K562 (cell line): ENCODE results near the gene CIART. TPM values are rescaled to one million over a fixed set of nuclear protein-coding genes. Genes with fewer than 3 reads are reported as not detected.

Experiments used
- ATAC-seq: fragments of 200-7000 bp; cut with Tn5 transposase; 3 replicates; pipeline ENCODE4 v1.9.1; 2020; ENCODE audit warnings: moderate library complexity
- BruUV-seq: library from RNA; stranded (reverse); fragments of 400-500 nt; replicated peaks from 2 replicates; lab custom pipeline; 2021; lab: Mats Ljungman, UMichigan
- CTCF ChIA-PET: fragments of 300-600 bp; formaldehyde crosslinking; extraction: SDS; loops from one replicate; lab custom pipeline; 2021; ENCODE audit warnings: low intra/inter-chr PET ratio; lab: Yijun Ruan, JAX
- POLR2A ChIA-PET: fragments of 300-600, 350-650 bp; sonication (Branson Sonifier 250); formaldehyde crosslinking; extraction: SDS; loops from one replicate; lab custom pipeline; 2021; ENCODE audit warnings: antibody characterized with exemption, inconsistent platforms; lab: Yijun Ruan, JAX
- DNase-seq, 4 experiments: peaks; one replicate each; pipeline versions ENCODE4 v3.0.0 to v3.0.0-alpha.2; 2011 to 2018; ENCODE audit warnings: low spot score in 3 of 4, mixed read lengths in 3 of 4; ENCODE audit errors: extremely low read depth in 1 of 4
- FAIRE-seq: peaks from 2 replicates; lab custom pipeline; 2011; peaks lifted over from hg19 to GRCh38; lab: Jason Lieb, UNC
- H2AFZ ChIP-seq: 2 replicates; pipeline ENCODE4 v1.6.0; 2011; ENCODE audit warnings: low read depth, low read length, control low read depth, inconsistent platforms
- H3K27ac ChIP-seq: fragments of 200-600 bp; 3 replicates; pipeline ENCODE4 v1.8.0; 2011; ENCODE audit warnings: low read depth, mild to moderate bottlenecking, control low read depth, inconsistent platforms, low read length, moderate library complexity, mixed read lengths; ENCODE audit errors: extremely low read depth
- H3K27me3 ChIP-seq, 2 experiments: fragments of 300-600 bp in 1 of 2; 2 replicates in 1 of 2; 3 replicates in 1 of 2; pipeline versions ENCODE4 v1.6.0 to v1.8.0; 2011; ENCODE audit warnings: inconsistent platforms in 2 of 2, low read length in 2 of 2, mild to moderate bottlenecking in 1 of 2, mixed read lengths in 1 of 2, moderate library complexity in 1 of 2; ENCODE audit not compliant: control insufficient read depth in 2 of 2, insufficient read depth in 2 of 2
- H3K36me3 ChIP-seq: fragments of 300-600 bp; 3 replicates; pipeline ENCODE4 v1.8.0; 2011; ENCODE audit warnings: mild to moderate bottlenecking, low read length, inconsistent platforms; ENCODE audit not compliant: control insufficient read depth, insufficient read depth
- H3K4me1 ChIP-seq, 2 experiments: fragments of 200-600 bp in 1 of 2; replicated peaks in 1 of 2; 2 replicates in 1 of 2; 3 replicates in 1 of 2; pipeline versions ENCODE4 v1.5.1 to v1.8.0; 2011; ENCODE audit warnings: inconsistent platforms in 2 of 2, low read length in 2 of 2, mild to moderate bottlenecking in 1 of 2, mixed read lengths in 1 of 2, moderate library complexity in 1 of 2; ENCODE audit not compliant: control insufficient read depth in 2 of 2, insufficient read depth in 2 of 2
- H3K4me2 ChIP-seq: 2 replicates; pipeline ENCODE4 v1.6.1; 2011; ENCODE audit warnings: low read length, control low read depth, inconsistent platforms, mixed read lengths; ENCODE audit not compliant: insufficient read depth
- H3K4me3 ChIP-seq: fragments of 200-600 bp; sonication (generic), shearing (Covaris generic); 2 replicates; pipeline ENCODE4 v1.5.1; 2016; ENCODE audit warnings: control low read depth, inconsistent platforms
- H3K79me2 ChIP-seq: fragments of 200-600 bp; 3 replicates; pipeline ENCODE4 v1.8.0; 2011; ENCODE audit warnings: low read length, inconsistent platforms; ENCODE audit not compliant: control insufficient read depth, insufficient read depth
- H3K9ac ChIP-seq, 2 experiments: 2 replicates each; pipeline versions ENCODE4 v1.6.0 to v1.6.1; 2011; ENCODE audit warnings: low read depth in 2 of 2, low read length in 2 of 2, control low read depth in 1 of 2, inconsistent platforms in 1 of 2, mild to moderate bottlenecking in 1 of 2, mixed read lengths in 1 of 2; ENCODE audit not compliant: insufficient read depth in 1 of 2
- H3K9me1 ChIP-seq: one replicate; pipeline ENCODE4 v1.6.0; 2011; ENCODE audit warnings: inconsistent platforms, mild to moderate bottlenecking, low read length, moderate library complexity; ENCODE audit not compliant: control insufficient read depth, insufficient read depth
- H3K9me3 ChIP-seq: replicated peaks from 2 replicates; pipeline ENCODE4 v1.5.1; 2011; ENCODE audit warnings: low read depth, low read length, inconsistent platforms; ENCODE audit not compliant: control insufficient read depth, insufficient read depth
- H4K20me1 ChIP-seq: replicated peaks from 2 replicates; pipeline ENCODE4 v1.6.1; 2011; ENCODE audit warnings: low read length, inconsistent platforms, mixed read lengths; ENCODE audit not compliant: control insufficient read depth, insufficient read depth
- CCNT2 ChIP-seq: IDR thresholded peaks from 2 replicates; pipeline ENCODE4 v1.6.1; 2011; ENCODE audit warnings: borderline replicate concordance, low read depth, mild to moderate bottlenecking, moderate library complexity, mixed read lengths, low read length; ENCODE audit not compliant: insufficient read length; ENCODE audit errors: extremely low read depth
- HIVEP1 ChIP-seq: fragments of 250-450 bp; sonication (Bioruptor Pico); IDR thresholded peaks from 2 replicates; pipeline ENCODE4 v1.4.0; 2020; ENCODE audit warnings: mild to moderate bottlenecking
- ZKSCAN3 ChIP-seq: fragments of 250-450 bp; sonication (Bioruptor Pico); IDR thresholded peaks from 2 replicates; pipeline ENCODE4 v1.4.0; 2020
- WGBS: fragments of 100-300 bp; shearing (Covaris generic); methylation state at CpG from one replicate; pipeline ENCODE4 v1.1.6; 2016; ENCODE audit warnings: low coverage, mixed read lengths; ENCODE audit not compliant: insufficient coverage; ENCODE audit errors: missing lambda C conversion rate; 5-methylcytosine and 5-hydroxymethylcytosine counted together
- in situ Hi-C: fragments of 300-500 bp; cut with MboI; formaldehyde crosslinking; loops from 4 replicates; pipeline ENCODE4 v1.15.0; 2018; ENCODE audit warnings: inconsistent platforms, mixed read lengths
- intact Hi-C: fragments of 100-400 bp; cut with micrococcal nuclease; formaldehyde crosslinking; loops from 2 replicates; pipeline ENCODE4 v1.14.2; 2022
- polyA plus RNA-seq, 8 experiments: library from polyadenylated mRNA; depleted of rRNA in 4 of 8; stranded (reverse) in 5 of 8; unstranded in 3 of 8; fragments of >200 nt; fragmentation: Nextera tagmentation in 2 of 8; fragmentation: Illumina TruSeq in 1 of 8; extraction: Ambion mirVana in 2 of 8; extraction: Trizol in 1 of 8; gene quantifications; 2 replicates each; pipeline versions ENCODE4 v1.2.1 to v1.2.3, GENCODE V29; 2011 to 2014; ENCODE audit warnings: inconsistent platforms in 1 of 8, missing spikeins in 1 of 8
- total RNA-seq, 7 experiments: library from RNA; depleted of rRNA in 6 of 7; stranded (reverse); fragments of >200 nt in 6 of 7; fragmentation: Illumina TruSeq in 2 of 7; extraction: Trizol in 2 of 7; gene quantifications; 2 replicates each; pipeline versions ENCODE4 v1.2.1 to v1.2.3, GENCODE V29; 2011 to 2021; ENCODE audit warnings: low replicate concordance in 1 of 7
- TF ChIP-seq, protein P1 (sequence below), 3 experiments: fragments of 200-800 bp in 1 of 3; fragments of 250-450 bp in 1 of 3; fragments of 450-650 bp in 1 of 3; sonication (Bioruptor Pico) in 1 of 3; sonication (Bioruptor generic) in 1 of 3; formaldehyde crosslinking in 1 of 3; IDR thresholded peaks; 2 replicates each; pipeline versions ENCODE4 v1.6.1 to v1.8.0; 2016 to 2022; ENCODE audit warnings: mild to moderate bottlenecking in 2 of 3, missing genetic modification characterization in 2 of 3, missing compliant biosample characterization in 1 of 3, moderate library complexity in 1 of 3
- TF ChIP-seq, protein P2 (sequence below): fragments of 450-650 bp; IDR thresholded peaks from 2 replicates; pipeline ENCODE4 v1.7.0; 2016; ENCODE audit warnings: borderline replicate concordance

The CIART gene
- total and polyA plus RNA-seq, 9 of the 15 experiments (the other 6 are each of a cell fraction or from before 2014, with no cell fraction given), result 0.07 to 0.35 (median 0.19) TPM; not detected in 2

DNA sequence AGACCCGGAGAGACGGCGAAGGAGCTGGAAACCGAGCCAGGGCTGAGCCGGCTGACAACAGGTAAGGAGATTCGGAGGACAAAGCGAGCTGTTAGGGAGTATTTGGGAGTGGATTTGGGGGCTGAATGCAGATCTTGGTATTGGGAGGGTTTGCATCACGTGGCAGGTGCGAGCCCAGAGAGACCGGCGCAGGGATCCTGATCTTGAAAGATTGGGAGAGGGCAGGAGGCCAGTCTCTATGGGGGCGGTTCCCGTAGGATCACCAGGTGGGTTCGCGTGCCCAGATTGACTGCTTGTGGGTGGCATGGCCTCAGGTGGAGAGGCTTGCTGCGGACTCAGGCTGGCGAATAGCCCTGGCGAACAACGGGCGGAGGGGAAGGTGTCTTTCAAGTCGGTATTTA is 204 bp downstream of the CIART start:
- Histone ChIP-seq H3K9me3 (no peaks in the 10 kb centered on the region), H3K27me3 (no peaks in the 10 kb centered on the region), H3K36me3 (no peaks in the 10 kb centered on the region), H3K27ac (no peak overlapping the region), H3K4me1 (peaks cover 0 to 14% of the 10 kb centered on the region in 2 experiments; a peak in 3 of 5 replicates), H3K79me2 (no peaks in the 10 kb centered on the region), H3K9me1 (no peaks in the 10 kb centered on the region), H3K9ac (no peak overlapping the region), H3K4me2 (no peak overlapping the region), H3K4me3 (no peak overlapping the region), H2AFZ (no peak overlapping the region), H4K20me1 (no peaks in the 10 kb centered on the region)
- BruUV-seq, result no TSS peak
- ChIA-PET CTCF (interaction anchor here (4.0 kb wide), 1 partner anchor 27 kb away, joined by 43 read pairs; no protein-coding TSS in a partner anchor), POLR2A (no interaction called here)
- intact Hi-C loops (no loop called here), in situ Hi-C loops (no loop called here)
- no peak for DNase-seq
- ATAC-seq, result no peak
- FAIRE-seq, result no peak
- 84% methylated on average over 21 of the region's 21 CpGs for WGBS
- TF ChIP-seq CCNT2, result no peak
- no peak for TF ChIP-seq HIVEP1 (CRISPR knock-in tag)
- TF ChIP-seq, protein P1, sequence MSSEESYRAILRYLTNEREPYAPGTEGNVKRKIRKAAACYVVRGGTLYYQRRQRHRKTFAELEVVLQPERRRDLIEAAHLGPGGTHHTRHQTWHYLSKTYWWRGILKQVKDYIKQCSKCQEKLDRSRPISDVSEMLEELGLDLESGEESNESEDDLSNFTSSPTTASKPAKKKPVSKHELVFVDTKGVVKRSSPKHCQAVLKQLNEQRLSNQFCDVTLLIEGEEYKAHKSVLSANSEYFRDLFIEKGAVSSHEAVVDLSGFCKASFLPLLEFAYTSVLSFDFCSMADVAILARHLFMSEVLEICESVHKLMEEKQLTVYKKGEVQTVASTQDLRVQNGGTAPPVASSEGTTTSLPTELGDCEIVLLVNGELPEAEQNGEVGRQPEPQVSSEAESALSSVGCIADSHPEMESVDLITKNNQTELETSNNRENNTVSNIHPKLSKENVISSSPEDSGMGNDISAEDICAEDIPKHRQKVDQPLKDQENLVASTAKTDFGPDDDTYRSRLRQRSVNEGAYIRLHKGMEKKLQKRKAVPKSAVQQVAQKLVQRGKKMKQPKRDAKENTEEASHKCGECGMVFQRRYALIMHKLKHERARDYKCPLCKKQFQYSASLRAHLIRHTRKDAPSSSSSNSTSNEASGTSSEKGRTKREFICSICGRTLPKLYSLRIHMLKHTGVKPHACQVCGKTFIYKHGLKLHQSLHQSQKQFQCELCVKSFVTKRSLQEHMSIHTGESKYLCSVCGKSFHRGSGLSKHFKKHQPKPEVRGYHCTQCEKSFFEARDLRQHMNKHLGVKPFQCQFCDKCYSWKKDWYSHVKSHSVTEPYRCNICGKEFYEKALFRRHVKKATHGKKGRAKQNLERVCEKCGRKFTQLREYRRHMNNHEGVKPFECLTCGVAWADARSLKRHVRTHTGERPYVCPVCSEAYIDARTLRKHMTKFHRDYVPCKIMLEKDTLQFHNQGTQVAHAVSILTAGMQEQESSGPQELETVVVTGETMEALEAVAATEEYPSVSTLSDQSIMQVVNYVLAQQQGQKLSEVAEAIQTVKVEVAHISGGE (CRISPR knock-in tag; IDR thresholded peaks at IDR 0.05), result peak in 1 of 3 experiments; percentile 30; a peak in 1 of 6 replicates
- TF ChIP-seq, protein P2, sequence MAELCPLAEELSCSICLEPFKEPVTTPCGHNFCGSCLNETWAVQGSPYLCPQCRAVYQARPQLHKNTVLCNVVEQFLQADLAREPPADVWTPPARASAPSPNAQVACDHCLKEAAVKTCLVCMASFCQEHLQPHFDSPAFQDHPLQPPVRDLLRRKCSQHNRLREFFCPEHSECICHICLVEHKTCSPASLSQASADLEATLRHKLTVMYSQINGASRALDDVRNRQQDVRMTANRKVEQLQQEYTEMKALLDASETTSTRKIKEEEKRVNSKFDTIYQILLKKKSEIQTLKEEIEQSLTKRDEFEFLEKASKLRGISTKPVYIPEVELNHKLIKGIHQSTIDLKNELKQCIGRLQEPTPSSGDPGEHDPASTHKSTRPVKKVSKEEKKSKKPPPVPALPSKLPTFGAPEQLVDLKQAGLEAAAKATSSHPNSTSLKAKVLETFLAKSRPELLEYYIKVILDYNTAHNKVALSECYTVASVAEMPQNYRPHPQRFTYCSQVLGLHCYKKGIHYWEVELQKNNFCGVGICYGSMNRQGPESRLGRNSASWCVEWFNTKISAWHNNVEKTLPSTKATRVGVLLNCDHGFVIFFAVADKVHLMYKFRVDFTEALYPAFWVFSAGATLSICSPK, result no peak
- no peak for TF ChIP-seq ZKSCAN3
